CD4-positive, alpha-beta T cell (primary cell): Measurements from ENCODE around the gene ZNF410. TPM values are rescaled to one million over a fixed set of nuclear protein-coding genes. Genes with fewer than 3 reads are reported as not detected.

Source experiments
- ATAC-seq: fragments of 200-7000 bp; cut with Tn5 transposase; one replicate; pipeline ENCODE4 v1.10.0; 2022; ENCODE audit warnings: mild to moderate bottlenecking; ENCODE audit not compliant: poor library complexity
- CTCF ChIA-PET: fragments of 350-600 bp; sonication (Branson Sonifier 250); formaldehyde crosslinking; loops from one replicate; lab custom pipeline; 2021; ENCODE audit warnings: antibody characterized with exemption, inconsistent platforms; lab: Charles Lee
- POLR2A ChIA-PET: fragments of 350-600 bp; sonication (Branson Sonifier 250); formaldehyde crosslinking; loops from one replicate; lab custom pipeline; 2021; ENCODE audit warnings: antibody characterized with exemption, inconsistent platforms; lab: Charles Lee
- DNase-seq, 14 experiments: peaks; one replicate each; pipeline ENCODE4 v3.0.0-alpha.2; 2013 to 2020; ENCODE audit warnings: mixed read lengths in 2 of 14
- H3K27ac ChIP-seq, 2 donors: one replicate each; pipeline versions ENCODE4 v1.5.1 to v1.7.0; 2013; ENCODE audit warnings: low read length in 2 of 2, low read depth in 1 of 2, mild to moderate bottlenecking in 1 of 2
- H3K27me3 ChIP-seq, 2 experiments: 1 replicate in 1 of 2; 2 replicates in 1 of 2; pipeline versions ENCODE4 v1.6.1 to v1.7.0; 2013; ENCODE audit warnings: low read length in 2 of 2, control low read depth in 1 of 2, mild to moderate bottlenecking in 1 of 2, moderate library complexity in 1 of 2; ENCODE audit not compliant: insufficient read depth in 2 of 2, control insufficient read depth in 1 of 2
- H3K36me3 ChIP-seq: one replicate; pipeline ENCODE4 v1.6.1; 2013; ENCODE audit warnings: low read length, control low read depth; ENCODE audit not compliant: insufficient read depth
- H3K4me1 ChIP-seq: one replicate; pipeline ENCODE4 v1.6.1; 2013; ENCODE audit warnings: low read length, control low read depth; ENCODE audit not compliant: insufficient read depth
- H3K4me3 ChIP-seq: one replicate; pipeline ENCODE4 v1.5.1; 2013; ENCODE audit warnings: mild to moderate bottlenecking, low read length, moderate library complexity
- H3K9me3 ChIP-seq, 2 experiments: 1 replicate in 1 of 2; 2 replicates in 1 of 2; pipeline versions ENCODE4 v1.6.1 to v1.7.0; 2013; ENCODE audit warnings: low read length in 2 of 2, mild to moderate bottlenecking in 2 of 2, control low read depth in 1 of 2, moderate library complexity in 1 of 2; ENCODE audit not compliant: control insufficient read depth in 1 of 2, insufficient read depth in 1 of 2
- H3K27ac Mint-ChIP-seq: one replicate; pipeline ENCODE4 v1.8.0; 2020; ENCODE audit warnings: mixed read lengths
- H3K27me3 Mint-ChIP-seq: one replicate; pipeline ENCODE4 v1.8.0; 2021; ENCODE audit warnings: mixed read lengths
- H3K36me3 Mint-ChIP-seq: one replicate; pipeline ENCODE4 v1.8.0; 2021; ENCODE audit warnings: low read depth, mixed read lengths
- H3K4me1 Mint-ChIP-seq: one replicate; pipeline ENCODE4 v1.8.0; 2021; ENCODE audit warnings: low read depth, mixed read lengths
- H3K4me3 Mint-ChIP-seq: one replicate; pipeline ENCODE4 v1.8.0; 2020; ENCODE audit warnings: mild to moderate bottlenecking, mixed read lengths
- H3K9me3 Mint-ChIP-seq: one replicate; pipeline ENCODE4 v1.8.0; 2020; ENCODE audit warnings: mixed read lengths
- intact Hi-C, 2 experiments: fragments of 100-400 bp; cut with DNase I in 1 of 2; cut with micrococcal nuclease in 1 of 2; formaldehyde crosslinking; loops; one replicate each; pipeline versions ENCODE4 v1.15.1 to v1.9.0; 2023 to 2025; cut with DNase I, micrococcal nuclease
- total RNA-seq, 174 experiments: library from RNA in 2 of 174; stranded (reverse) in 2 of 174; gene quantifications; one replicate each; pipeline ENCODE4 v1.2.3 and lab custom pipeline; 2021 to 2026
- TF ChIP-seq, protein P1 (sequence below): fragments of 200-600 bp; IDR thresholded peaks from one replicate; pipeline ENCODE4 v1.8.0; 2022; ENCODE audit warnings: antibody characterized with exemption, mild to moderate bottlenecking

The ZNF410 gene
- total RNA-seq, 2 experiments from 2014 or later, result 74.3 to 81.1 TPM

DNA sequence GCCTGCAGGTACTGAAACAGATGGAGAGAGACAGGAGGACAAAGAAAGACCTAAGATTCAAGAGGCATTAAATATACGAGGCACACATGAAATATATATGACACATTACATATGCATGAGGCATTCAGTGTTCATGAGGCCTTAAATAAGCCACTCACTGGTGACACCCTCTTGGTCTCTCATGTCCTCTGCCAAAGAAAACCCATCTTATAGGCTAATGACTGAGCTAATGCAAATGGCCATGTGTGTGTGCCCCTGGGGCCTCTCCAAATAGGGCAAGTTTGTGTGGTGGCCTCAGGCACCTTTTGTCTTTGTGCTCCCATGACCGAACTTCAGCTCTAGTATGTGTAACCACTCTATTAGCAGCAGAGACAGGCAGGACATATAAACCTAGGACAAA is 82.2 kb downstream of the ZNF410 start:
- TF ChIP-seq, protein P1, sequence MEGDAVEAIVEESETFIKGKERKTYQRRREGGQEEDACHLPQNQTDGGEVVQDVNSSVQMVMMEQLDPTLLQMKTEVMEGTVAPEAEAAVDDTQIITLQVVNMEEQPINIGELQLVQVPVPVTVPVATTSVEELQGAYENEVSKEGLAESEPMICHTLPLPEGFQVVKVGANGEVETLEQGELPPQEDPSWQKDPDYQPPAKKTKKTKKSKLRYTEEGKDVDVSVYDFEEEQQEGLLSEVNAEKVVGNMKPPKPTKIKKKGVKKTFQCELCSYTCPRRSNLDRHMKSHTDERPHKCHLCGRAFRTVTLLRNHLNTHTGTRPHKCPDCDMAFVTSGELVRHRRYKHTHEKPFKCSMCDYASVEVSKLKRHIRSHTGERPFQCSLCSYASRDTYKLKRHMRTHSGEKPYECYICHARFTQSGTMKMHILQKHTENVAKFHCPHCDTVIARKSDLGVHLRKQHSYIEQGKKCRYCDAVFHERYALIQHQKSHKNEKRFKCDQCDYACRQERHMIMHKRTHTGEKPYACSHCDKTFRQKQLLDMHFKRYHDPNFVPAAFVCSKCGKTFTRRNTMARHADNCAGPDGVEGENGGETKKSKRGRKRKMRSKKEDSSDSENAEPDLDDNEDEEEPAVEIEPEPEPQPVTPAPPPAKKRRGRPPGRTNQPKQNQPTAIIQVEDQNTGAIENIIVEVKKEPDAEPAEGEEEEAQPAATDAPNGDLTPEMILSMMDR, result no peak
- no peak overlapping the region for H3K27ac ChIP-seq
- no peaks in the 10 kb centered on the region for H3K4me1 Mint-ChIP-seq
- peaks cover 45% of the 10 kb centered on the region for H3K36me3 Mint-ChIP-seq
- no peak overlapping the region for H3K4me3 ChIP-seq
- no peak overlapping the region for H3K27ac Mint-ChIP-seq
- no peaks in the 10 kb centered on the region for H3K27me3 Mint-ChIP-seq
- CTCF ChIA-PET, result no interaction called here
- intact Hi-C loops, result no loop called here
- H3K9me3 ChIP-seq, result no peaks in the 10 kb centered on the region
- H3K36me3 ChIP-seq, result peaks cover 19% of the 10 kb centered on the region
- no peak for DNase-seq
- POLR2A ChIA-PET, result no interaction called here
- no peak overlapping the region for H3K4me3 Mint-ChIP-seq
- no peaks in the 10 kb centered on the region for H3K4me1 ChIP-seq
- H3K27me3 ChIP-seq, result no peaks in the 10 kb centered on the region
- H3K9me3 Mint-ChIP-seq, result no peaks in the 10 kb centered on the region
- no peak for ATAC-seq

DNA sequence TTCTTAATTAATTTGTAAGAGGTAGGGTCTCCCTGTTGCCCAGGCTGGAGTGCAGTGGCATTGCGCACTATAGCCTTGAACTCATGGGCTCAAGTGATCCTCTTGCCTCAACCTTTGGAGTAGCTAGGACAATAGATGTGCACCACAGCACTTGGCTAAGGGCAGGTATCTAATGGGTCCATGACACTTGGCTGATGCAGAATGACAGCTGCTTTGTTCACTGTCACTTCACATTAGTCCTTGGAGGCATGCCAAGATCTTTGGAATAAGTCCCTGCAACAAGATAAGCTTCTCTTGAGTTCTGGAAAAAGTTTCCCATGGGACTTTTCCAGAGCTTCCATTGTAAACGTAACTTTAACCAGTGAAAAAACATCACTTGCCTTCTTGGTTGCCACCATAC is 86.8 kb downstream of the ZNF410 start:
- DNase-seq (no peak), ATAC-seq (no peak)
- ChIA-PET POLR2A (no interaction called here), CTCF (no interaction called here)
- H3K27me3 Mint-ChIP-seq, result no peaks in the 10 kb centered on the region
- H3K4me3 Mint-ChIP-seq, result no peak overlapping the region
- no peaks in the 10 kb centered on the region for H3K9me3 Mint-ChIP-seq
- intact Hi-C loops, result no loop called here
- no peak overlapping the region for H3K27ac Mint-ChIP-seq
- peaks cover 42% of the 10 kb centered on the region for H3K36me3 Mint-ChIP-seq
- Histone ChIP-seq H3K27ac (no peak overlapping the region), H3K4me1 (no peaks in the 10 kb centered on the region), H3K4me3 (no peak overlapping the region), H3K9me3 (no peaks in the 10 kb centered on the region), H3K36me3 (peaks cover 13% of the 10 kb centered on the region), H3K27me3 (no peaks in the 10 kb centered on the region)
- H3K4me1 Mint-ChIP-seq, result no peaks in the 10 kb centered on the region
- TF ChIP-seq, protein P1, result no peak

- ChIA-PET CTCF (no interaction called here), POLR2A (no interaction called here)
- DNase-seq, result no peak
- Histone ChIP-seq H3K36me3 (no peaks in the 10 kb centered on the region), H3K27me3 (no peaks in the 10 kb centered on the region), H3K4me3 (no peak overlapping the region), H3K9me3 (no peaks in the 10 kb centered on the region), H3K27ac (no peak overlapping the region), H3K4me1 (no peaks in the 10 kb centered on the region)
- intact Hi-C loops, result no loop called here
- Mint-ChIP-seq H3K4me3 (no peak overlapping the region), H3K4me1 (no peaks in the 10 kb centered on the region), H3K9me3 (no peaks in the 10 kb centered on the region), H3K27me3 (no peaks in the 10 kb centered on the region), H3K36me3 (peaks cover 36% of the 10 kb centered on the region), H3K27ac (no peak overlapping the region)
- ATAC-seq, result no peak
- TF ChIP-seq, protein P1, result no peak
Observed at GRCh38 chr14:73976125-73976524, 89.5 kb downstream of the ZNF410 start.
